Measurements from ENCODE around the gene PHKA1. TPM values are rescaled to one million over a fixed set of nuclear protein-coding genes. Genes with fewer than 3 reads are reported as not detected.

Gene PHKA1
- total and polyA plus RNA-seq, 4 donors: 1.1 to 4.0 (median 3.2) TPM

DNA sequence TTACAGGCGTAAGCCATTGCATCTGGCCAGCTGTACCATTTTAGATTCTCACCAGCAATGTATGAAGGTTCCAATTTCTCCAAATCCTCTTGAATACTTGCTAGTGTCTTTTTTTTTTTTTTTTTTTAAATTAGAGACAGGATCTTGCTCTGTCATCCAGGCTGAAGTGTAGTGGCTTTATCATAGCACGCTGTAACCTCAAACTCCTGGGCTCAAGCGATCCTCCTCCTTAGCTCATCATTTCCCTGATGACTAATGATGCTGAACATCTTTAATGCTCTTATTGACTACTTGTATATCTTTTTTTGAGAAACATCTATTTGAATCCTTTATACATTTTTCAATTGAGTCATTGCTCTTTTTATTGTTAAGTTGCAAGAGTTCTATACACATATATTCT is 181.7 kb downstream of the PHKA1 start:
- Histone ChIP-seq H3K9ac (ENCODE audit: insufficient read depth in 1 of 2, low read length in 2 of 2) (no peak overlapping the region), H3K9me3 (ENCODE audit: control insufficient read depth in 4 of 4, insufficient read depth in 3 of 4, low read length in 3 of 4) (no peaks in the 10 kb centered on the region), H3K27me3 (ENCODE audit: control insufficient read depth in 3 of 3, insufficient read depth in 3 of 3, low read length in 2 of 3) (peaks cover 0 to 11% (median 5%) of the 10 kb centered on the region in 3 donors), H3K4me3 (no peak overlapping the region), H3K27ac (ENCODE audit: low read depth in 1 of 2, low read length in 1 of 2) (no peak overlapping the region), H3K4me1 (ENCODE audit: control insufficient read depth in 5 of 5, insufficient read depth in 5 of 5, low read length in 5 of 5) (peaks cover 0 to 2% (median 0%) of the 10 kb centered on the region in 5 donors), H3K36me3 (ENCODE audit: control insufficient read depth in 4 of 4, insufficient read depth in 4 of 4, low read length in 4 of 4) (no peaks in the 10 kb centered on the region)
- DNase-seq (no peak), ATAC-seq (ENCODE audit: insufficient read depth, low FRiP score) (no peak)
- TF ChIP-seq, protein P1, sequence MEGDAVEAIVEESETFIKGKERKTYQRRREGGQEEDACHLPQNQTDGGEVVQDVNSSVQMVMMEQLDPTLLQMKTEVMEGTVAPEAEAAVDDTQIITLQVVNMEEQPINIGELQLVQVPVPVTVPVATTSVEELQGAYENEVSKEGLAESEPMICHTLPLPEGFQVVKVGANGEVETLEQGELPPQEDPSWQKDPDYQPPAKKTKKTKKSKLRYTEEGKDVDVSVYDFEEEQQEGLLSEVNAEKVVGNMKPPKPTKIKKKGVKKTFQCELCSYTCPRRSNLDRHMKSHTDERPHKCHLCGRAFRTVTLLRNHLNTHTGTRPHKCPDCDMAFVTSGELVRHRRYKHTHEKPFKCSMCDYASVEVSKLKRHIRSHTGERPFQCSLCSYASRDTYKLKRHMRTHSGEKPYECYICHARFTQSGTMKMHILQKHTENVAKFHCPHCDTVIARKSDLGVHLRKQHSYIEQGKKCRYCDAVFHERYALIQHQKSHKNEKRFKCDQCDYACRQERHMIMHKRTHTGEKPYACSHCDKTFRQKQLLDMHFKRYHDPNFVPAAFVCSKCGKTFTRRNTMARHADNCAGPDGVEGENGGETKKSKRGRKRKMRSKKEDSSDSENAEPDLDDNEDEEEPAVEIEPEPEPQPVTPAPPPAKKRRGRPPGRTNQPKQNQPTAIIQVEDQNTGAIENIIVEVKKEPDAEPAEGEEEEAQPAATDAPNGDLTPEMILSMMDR (IDR thresholded peaks at IDR 0.05; ENCODE audit: control extremely low read depth, extremely low read depth): no peak
- WGBS, 2 donors: 88 to 89% methylated on average over 3 of the region's 3 CpGs

Small RNA genes within 50 kb of the gene (small RNA-seq; reads per million reads assigned to genes)
- gene BX295541.1 (ENCODE audit: low replicate concordance) (not detected), gene RF00012 (ENCODE audit: low replicate concordance) (not detected), gene RNU1-112P (ENCODE audit: low replicate concordance) (not detected)

Other genes starting within 250 kb of the PHKA1 start
- gene HDAC8, start 141.5 kb downstream of the PHKA1 start, total RNA-seq: 10 to 100 TPM; 28.6 to 60.6 TPM
- 10 to 100 TPM; 17.4 to 48.5 TPM for gene HDAC8, start 141.5 kb downstream of the PHKA1 start, polyA plus RNA-seq
- gene DMRTC1B, start 62.6 kb upstream of the PHKA1 start, total RNA-seq: under 1 TPM; 0.43 to 0.71 TPM
- gene DMRTC1B, start 62.6 kb upstream of the PHKA1 start, polyA plus RNA-seq: under 1 TPM; 0.35 to 0.96 TPM
- not detected for gene FAM236B, start 68.4 kb upstream of the PHKA1 start, total RNA-seq
- gene FAM236B, start 68.4 kb upstream of the PHKA1 start, polyA plus RNA-seq: not detected
- not detected for gene FAM236D, start 93.9 kb upstream of the PHKA1 start, total RNA-seq
- gene FAM236D, start 93.9 kb upstream of the PHKA1 start, polyA plus RNA-seq: not detected
- not detected for gene FAM236C, start 198.3 kb upstream of the PHKA1 start, total RNA-seq
- gene FAM236C, start 198.3 kb upstream of the PHKA1 start, polyA plus RNA-seq: not detected
- gene FAM236A, start 223.9 kb upstream of the PHKA1 start, total RNA-seq: not detected
- not detected for gene FAM236A, start 223.9 kb upstream of the PHKA1 start, polyA plus RNA-seq
- gene DMRTC1, start 229.5 kb upstream of the PHKA1 start, total RNA-seq: 1 to 10 TPM in 1 of 2 donors, not detected in 1; 1.2 TPM
- under 1 TPM in 1 of 2 donors, not detected in 1; 0.23 TPM for gene DMRTC1, start 229.5 kb upstream of the PHKA1 start, polyA plus RNA-seq

Data from lung (tissue), 13 donors.